Measurements from ENCODE around the gene PARP3. TPM values are rescaled to one million over a fixed set of nuclear protein-coding genes. Genes with fewer than 3 reads are reported as not detected.

PARP3 gene
- total RNA-seq, 2 donors from 2014 or later, result 8.9 to 11.4 TPM

- Mint-ChIP-seq H3K4me3 (no peak overlapping the region), H3K27me3 (no peaks in the 10 kb centered on the region), H3K36me3 (ENCODE audit: low read depth) (peaks cover 2% of the 10 kb centered on the region), H3K27ac (no peak overlapping the region), H3K4me1 (peaks cover 4% of the 10 kb centered on the region)
- H3K9me3 ChIP-seq (ENCODE audit: control insufficient read depth, low read length, poor library complexity, severe bottlenecking), result no peaks in the 10 kb centered on the region
- ATAC-seq, result no peak
- no peak for DNase-seq
These were observed 5.2 kb downstream of the PARP3 start for GRCh38 chr3:51947215-51947900.

DNA sequence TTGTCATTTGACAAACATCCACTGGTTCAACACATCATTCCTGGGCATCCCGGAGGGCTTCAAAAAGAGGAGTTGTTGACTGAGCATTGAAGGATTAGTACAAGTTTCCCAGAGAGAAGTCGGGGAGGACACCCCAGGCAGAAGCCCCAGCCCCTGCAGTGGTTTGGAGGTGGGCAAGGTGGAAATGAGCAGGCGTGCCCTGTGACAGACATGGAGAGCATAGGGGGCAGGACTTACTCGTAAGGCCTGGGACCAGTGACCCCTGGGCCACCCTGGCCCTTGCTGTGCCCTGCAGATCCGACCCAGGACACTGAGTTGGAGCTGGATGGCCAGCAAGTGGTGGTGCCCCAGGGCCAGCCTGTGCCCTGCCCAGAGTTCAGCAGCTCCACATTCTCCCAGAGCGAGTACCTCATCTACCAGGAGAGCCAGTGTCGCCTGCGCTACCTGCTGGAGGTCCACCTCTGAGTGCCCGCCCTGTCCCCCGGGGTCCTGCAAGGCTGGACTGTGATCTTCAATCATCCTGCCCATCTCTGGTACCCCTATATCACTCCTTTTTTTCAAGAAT lies 5.9 kb downstream of the PARP3 start:
- Mint-ChIP-seq H3K36me3 (ENCODE audit: low read depth) (peaks cover 2% of the 10 kb centered on the region), H3K4me3 (no peak overlapping the region), H3K4me1 (peaks cover 2% of the 10 kb centered on the region), H3K27me3 (peaks cover 2% of the 10 kb centered on the region), H3K27ac (no peak overlapping the region)
- DNase-seq, result no peak
- ATAC-seq, result no peak
- no peaks in the 10 kb centered on the region for H3K9me3 ChIP-seq (ENCODE audit: control insufficient read depth, low read length, poor library complexity, severe bottlenecking)

- H3K27ac Mint-ChIP-seq, result no peak overlapping the region
- H3K4me1 Mint-ChIP-seq, result peaks cover 4% of the 10 kb centered on the region
- no peaks in the 10 kb centered on the region for H3K9me3 ChIP-seq (ENCODE audit: control insufficient read depth, low read length, poor library complexity, severe bottlenecking)
- no peak overlapping the region for H3K4me3 Mint-ChIP-seq
- no peak for DNase-seq
- H3K27me3 Mint-ChIP-seq, result peaks cover 13% of the 10 kb centered on the region
- no peak for ATAC-seq
- peaks cover 6% of the 10 kb centered on the region for H3K36me3 Mint-ChIP-seq (ENCODE audit: low read depth)
These were observed 7.0 kb downstream of the PARP3 start for GRCh38 chr3:51949121-51949520.

- H3K9me3 ChIP-seq (ENCODE audit: control insufficient read depth, low read length, poor library complexity, severe bottlenecking), result no peaks in the 10 kb centered on the region
- peaks cover 22% of the 10 kb centered on the region for H3K27me3 Mint-ChIP-seq
- H3K27ac Mint-ChIP-seq, result no peak overlapping the region
- H3K4me1 Mint-ChIP-seq, result peaks cover 4% of the 10 kb centered on the region
- H3K36me3 Mint-ChIP-seq (ENCODE audit: low read depth), result peaks cover 6% of the 10 kb centered on the region
- DNase-seq, result no peak
- ATAC-seq, result no peak
- H3K4me3 Mint-ChIP-seq, result no peak overlapping the region
These were observed 8.7 kb downstream of the PARP3 start for GRCh38 chr3:51950899-51951298.

DNA sequence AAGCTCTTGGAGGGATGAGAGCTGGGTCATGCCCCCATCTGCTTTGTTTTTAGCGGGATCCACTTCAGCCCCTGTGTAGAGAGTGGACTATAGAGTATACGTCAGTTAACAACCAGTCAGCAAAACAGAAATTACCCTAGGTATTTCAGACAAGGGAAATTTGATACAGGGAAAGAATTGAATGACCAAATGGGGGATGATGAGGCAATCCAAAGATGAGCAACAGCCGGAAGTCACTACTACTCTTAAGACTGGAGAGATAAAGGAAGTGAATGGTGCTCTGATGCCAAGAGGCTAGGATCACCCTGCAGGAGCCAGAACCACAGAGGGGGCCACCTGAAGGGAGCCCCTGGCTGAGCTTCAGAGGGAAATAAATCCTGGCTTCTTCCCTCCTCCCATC lies 11.3 kb downstream of the PARP3 start:
- H3K36me3 Mint-ChIP-seq (ENCODE audit: low read depth), result peaks cover 9% of the 10 kb centered on the region
- no peak for ATAC-seq
- peaks cover 22% of the 10 kb centered on the region for H3K27me3 Mint-ChIP-seq
- peaks cover 7% of the 10 kb centered on the region for H3K4me1 Mint-ChIP-seq
- no peaks in the 10 kb centered on the region for H3K9me3 ChIP-seq (ENCODE audit: control insufficient read depth, low read length, poor library complexity, severe bottlenecking)
- no peak overlapping the region for H3K4me3 Mint-ChIP-seq
- DNase-seq, result no peak
- no peak overlapping the region for H3K27ac Mint-ChIP-seq

DNA sequence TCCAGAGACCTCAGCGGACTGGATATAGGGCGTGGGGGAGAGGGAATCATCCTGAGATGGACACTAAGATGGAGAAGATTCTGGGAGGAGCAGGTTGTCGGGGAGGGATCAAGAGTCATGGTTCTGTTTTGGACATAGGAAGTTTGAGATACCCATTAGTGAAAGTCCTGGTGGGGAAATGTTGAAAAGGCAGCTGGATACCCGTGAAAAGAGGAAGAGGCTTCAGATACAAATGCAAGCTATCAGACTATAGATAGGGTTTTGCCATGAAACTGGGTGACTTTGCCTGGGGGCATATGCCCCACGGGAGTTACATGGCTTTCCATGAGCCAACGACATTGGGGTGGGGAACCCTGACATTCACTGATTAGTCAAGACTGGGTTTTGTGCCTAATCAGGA lies 11.9 kb downstream of the PARP3 start:
- peaks cover 7% of the 10 kb centered on the region for H3K4me1 Mint-ChIP-seq
- no peaks in the 10 kb centered on the region for H3K9me3 ChIP-seq (ENCODE audit: control insufficient read depth, low read length, poor library complexity, severe bottlenecking)
- peaks cover 22% of the 10 kb centered on the region for H3K27me3 Mint-ChIP-seq
- ATAC-seq (no peak), DNase-seq (no peak)
- H3K27ac Mint-ChIP-seq, result no peak overlapping the region
- H3K4me3 Mint-ChIP-seq, result peak overlapping the region; percentile 36
- peaks cover 10% of the 10 kb centered on the region for H3K36me3 Mint-ChIP-seq (ENCODE audit: low read depth)

DNA sequence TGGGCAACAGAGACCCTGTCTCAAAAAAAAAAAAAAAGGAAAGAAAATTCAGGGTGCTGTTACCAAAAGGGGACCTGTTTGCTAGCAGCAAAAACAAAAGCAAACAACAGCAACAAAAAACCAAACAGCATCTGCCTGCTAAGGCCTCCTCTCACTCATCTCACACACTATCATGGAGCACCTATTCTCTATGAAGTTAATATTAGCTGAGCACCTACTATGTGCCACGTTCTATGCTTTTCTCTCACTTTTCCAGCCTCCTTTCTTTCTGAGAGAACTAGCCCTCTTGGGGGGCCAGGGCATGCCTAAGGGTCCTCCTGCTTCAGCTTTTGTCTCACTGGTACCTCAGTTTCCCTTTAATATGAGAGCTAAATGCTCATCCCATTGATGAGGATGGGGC lies 12.6 kb downstream of the PARP3 start:
- H3K36me3 Mint-ChIP-seq (ENCODE audit: low read depth), result peaks cover 10% of the 10 kb centered on the region
- H3K4me3 Mint-ChIP-seq, result peak overlapping the region; percentile 52
- peaks cover 22% of the 10 kb centered on the region for H3K27me3 Mint-ChIP-seq

GRCh38 chr3:51955175-51955892 lies 13.2 kb downstream of the PARP3 start, which contains the start of gene GPR62:
Gene GPR62 (plus strand): TSS chr3:51955381. CDS start chr3:51955653, 272 bp downstream.
- no peak for ATAC-seq
- Mint-ChIP-seq H3K27me3 (peaks cover 22% of the 10 kb centered on the region), H3K4me3 (peak within 1 kb of the TSS; percentile 52), H3K27ac (no peak within 1 kb of the TSS), H3K36me3 (ENCODE audit: low read depth) (peaks cover 10% of the 10 kb centered on the region), H3K4me1 (peaks cover 7% of the 10 kb centered on the region)
- no peaks in the 10 kb centered on the region for H3K9me3 ChIP-seq (ENCODE audit: control insufficient read depth, low read length, poor library complexity, severe bottlenecking)
- DNase-seq, result no peak

More for the DNA sequence above, 12.6 kb downstream of the PARP3 start:
- Mint-ChIP-seq H3K4me1 (peaks cover 7% of the 10 kb centered on the region), H3K27ac (no peak overlapping the region)
- DNase-seq, result no peak
- no peaks in the 10 kb centered on the region for H3K9me3 ChIP-seq (ENCODE audit: control insufficient read depth, low read length, poor library complexity, severe bottlenecking)
- no peak for ATAC-seq

DNA sequence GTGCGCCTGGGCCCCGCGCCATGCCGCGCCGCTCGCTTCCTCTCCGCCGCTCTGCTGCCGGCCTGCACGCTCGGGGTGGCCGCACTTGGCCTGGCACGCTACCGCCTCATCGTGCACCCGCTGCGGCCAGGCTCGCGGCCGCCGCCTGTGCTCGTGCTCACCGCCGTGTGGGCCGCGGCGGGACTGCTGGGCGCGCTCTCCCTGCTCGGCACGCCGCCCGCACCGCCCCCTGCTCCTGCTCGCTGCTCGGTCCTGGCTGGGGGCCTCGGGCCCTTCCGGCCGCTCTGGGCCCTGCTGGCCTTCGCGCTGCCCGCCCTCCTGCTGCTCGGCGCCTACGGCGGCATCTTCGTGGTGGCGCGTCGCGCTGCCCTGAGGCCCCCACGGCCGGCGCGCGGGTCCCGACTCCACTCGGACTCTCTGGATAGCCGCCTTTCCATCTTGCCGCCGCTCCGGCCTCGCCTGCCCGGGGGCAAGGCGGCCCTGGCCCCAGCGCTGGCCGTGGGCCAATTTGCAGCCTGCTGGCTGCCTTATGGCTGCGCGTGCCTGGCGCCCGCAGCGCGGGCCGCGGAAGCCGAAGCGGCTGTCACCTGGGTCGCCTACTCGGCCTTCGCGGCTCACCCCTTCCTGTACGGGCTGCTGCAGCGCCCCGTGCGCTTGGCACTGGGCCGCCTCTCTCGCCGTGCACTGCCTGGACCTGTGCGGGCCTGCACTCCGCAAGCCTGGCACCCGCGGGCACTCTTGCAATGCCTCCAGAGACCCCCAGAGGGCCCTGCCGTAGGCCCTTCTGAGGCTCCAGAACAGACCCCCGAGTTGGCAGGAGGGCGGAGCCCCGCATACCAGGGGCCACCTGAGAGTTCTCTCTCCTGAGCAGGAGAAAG lies 14.0 kb downstream of the PARP3 start:
- Mint-ChIP-seq H3K4me3 (peak overlapping the region; percentile 41), H3K4me1 (peaks cover 7% of the 10 kb centered on the region), H3K27ac (no peak overlapping the region), H3K27me3 (peaks cover 22% of the 10 kb centered on the region), H3K36me3 (ENCODE audit: low read depth) (peaks cover 12% of the 10 kb centered on the region)
- ATAC-seq, result peak; percentile 84
- no peaks in the 10 kb centered on the region for H3K9me3 ChIP-seq (ENCODE audit: control insufficient read depth, low read length, poor library complexity, severe bottlenecking)
- no peak for DNase-seq

- no peak overlapping the region for H3K27ac Mint-ChIP-seq
- H3K36me3 Mint-ChIP-seq (ENCODE audit: low read depth), result peaks cover 10% of the 10 kb centered on the region
- DNase-seq, result no peak
- H3K4me3 Mint-ChIP-seq, result no peak overlapping the region
- H3K27me3 Mint-ChIP-seq, result peaks cover 22% of the 10 kb centered on the region
- peaks cover 7% of the 10 kb centered on the region for H3K4me1 Mint-ChIP-seq
- ATAC-seq, result no peak
- H3K9me3 ChIP-seq (ENCODE audit: control insufficient read depth, low read length, poor library complexity, severe bottlenecking), result no peaks in the 10 kb centered on the region
These were observed 15.5 kb downstream of the PARP3 start for GRCh38 chr3:51957520-51958205.

DNA sequence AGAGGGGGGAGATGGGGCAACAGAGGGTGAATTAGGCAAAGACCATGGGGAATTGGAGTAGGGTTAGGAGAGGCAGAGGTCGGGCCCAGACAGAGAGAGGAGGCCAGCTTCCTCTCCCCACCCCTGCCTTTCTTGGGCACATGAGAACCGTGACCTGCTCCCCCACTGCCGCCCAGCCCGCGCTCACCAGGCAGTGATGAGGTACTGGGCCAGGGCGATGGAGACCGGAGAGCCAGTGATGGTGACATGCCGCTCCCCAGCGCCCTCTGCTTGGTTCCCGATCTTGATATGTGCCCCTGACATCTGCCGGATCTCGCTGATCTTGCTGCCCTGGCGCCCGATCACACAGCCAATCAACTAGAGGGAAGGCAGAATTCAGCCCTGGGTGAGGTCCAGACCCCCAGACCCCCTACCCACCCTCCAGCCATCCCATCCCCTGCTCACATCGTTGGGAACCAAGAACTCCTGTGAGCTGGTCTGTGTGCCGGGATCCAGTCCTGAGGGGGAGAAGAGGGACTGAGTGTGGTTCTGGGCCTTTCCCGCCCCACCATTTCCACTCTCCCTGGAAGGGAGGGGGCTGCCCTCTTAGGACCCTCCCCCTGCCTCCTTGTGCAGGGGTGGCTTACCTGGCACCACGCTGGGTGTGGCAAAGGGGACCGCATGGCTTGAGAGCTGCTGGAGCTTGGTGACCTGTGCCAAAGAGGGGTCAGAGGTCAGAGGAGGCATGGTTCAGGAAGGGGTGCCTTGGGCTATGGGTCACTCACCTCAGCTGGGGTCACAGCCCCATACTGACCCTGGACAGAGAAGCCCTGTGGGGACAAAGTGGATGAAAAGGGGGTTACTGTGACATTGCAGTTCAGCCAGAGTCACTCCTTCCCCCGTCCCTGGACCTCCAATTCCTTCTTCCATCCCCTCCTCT lies 16.7 kb downstream of the PARP3 start:
- DNase-seq, result no peak
- Mint-ChIP-seq H3K27ac (no peak overlapping the region), H3K27me3 (peaks cover 12% of the 10 kb centered on the region), H3K4me1 (peaks cover 5% of the 10 kb centered on the region), H3K4me3 (no peak overlapping the region), H3K36me3 (ENCODE audit: low read depth) (peaks cover 8% of the 10 kb centered on the region)
- H3K9me3 ChIP-seq (ENCODE audit: control insufficient read depth, low read length, poor library complexity, severe bottlenecking), result no peaks in the 10 kb centered on the region
- ATAC-seq, result no peak

DNA sequence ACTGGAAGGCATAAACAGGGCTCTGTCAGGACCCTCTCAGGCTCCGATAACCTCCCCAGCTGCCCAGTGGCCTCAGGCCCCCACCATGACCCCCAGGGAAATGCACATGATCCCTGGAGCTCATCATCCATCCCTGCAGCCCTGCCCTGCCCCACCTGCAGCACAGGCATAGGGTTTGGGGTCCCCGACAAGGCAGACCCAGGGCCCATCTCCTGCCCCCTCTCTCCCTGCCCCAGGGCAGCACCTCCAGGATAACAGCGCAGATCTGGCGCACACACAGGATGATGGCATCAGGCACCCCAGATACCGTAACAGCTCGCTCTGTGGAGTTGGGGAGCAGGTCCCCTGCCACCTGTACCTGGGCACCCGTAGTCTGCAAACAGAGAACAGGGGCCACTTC lies 17.5 kb downstream of the PARP3 start:
- Mint-ChIP-seq H3K4me1 (peaks cover 5% of the 10 kb centered on the region), H3K36me3 (ENCODE audit: low read depth) (peaks cover 6% of the 10 kb centered on the region), H3K27me3 (peaks cover 5% of the 10 kb centered on the region), H3K4me3 (no peak overlapping the region), H3K27ac (no peak overlapping the region)
- no peak for ATAC-seq
- no peak for DNase-seq
- no peaks in the 10 kb centered on the region for H3K9me3 ChIP-seq (ENCODE audit: control insufficient read depth, low read length, poor library complexity, severe bottlenecking)
